ENCODE data around the gene DLAT.

- TF ChIP-seq CTCF (IDR thresholded peaks at IDR 0.05; ENCODE audit: insufficient read depth, low read depth, low read length): no peak
- TF ChIP-seq EZH2 (IDR thresholded peaks at IDR 0.05; ENCODE audit: insufficient read depth, low read length): no peak
Measured at GRCh38 chr11:111982541-111983186, 42.5 kb upstream of the DLAT start.

All from astrocyte (in vitro differentiated cells and primary cell).